Stimulated activated naive CD4-positive, alpha-beta T cell (primary cell): Measurements from ENCODE around the gene RMRP.
"Not testable (repeated sequence)": the region's sequence is repeated elsewhere in the genome, so short reads cannot be mapped to it uniquely, and the experiment has no call there.

Experiments
- DNase-seq, 6 experiments: peaks; one replicate each; lab custom pipeline; 2025; lab: John Stamatoyannopoulos, UW

The RMRP gene

GRCh38 chr9:35664531-35665470 lies 7.0 kb upstream of the RMRP start, which contains the start of gene ARHGEF39:
TSS of gene ARHGEF39 (minus strand) at chr9:35665195. CDS start at chr9:35665169, 26 bp downstream.
- peak; percentile 13 to 68 (median 47) for DNase-seq

GRCh38 chr9:35662437-35662836 lies 4.6 kb upstream of the RMRP start:
- no peak for DNase-seq

- peak in 3 of 6 experiments; percentile 11 to 29 (median 13) for DNase-seq
Measured at GRCh38 chr9:35661756-35662350, 4.0 kb upstream of the RMRP start.

- no peak for DNase-seq
Measured at GRCh38 chr9:35660966-35661415, 3.2 kb upstream of the RMRP start.

GRCh38 chr9:35659340-35659739 lies 1.5 kb upstream of the RMRP start:
- no peak for DNase-seq

- no peak for DNase-seq
Measured at GRCh38 chr9:35658968-35659220, 1.1 kb upstream of the RMRP start.

GRCh38 chr9:35658137-35658967 lies 533 bp upstream of the RMRP start, which contains the start of gene CCDC107:
TSS of gene CCDC107 (plus strand) at chr9:35658292. CDS start at chr9:35658380, 88 bp downstream.
- DNase-seq, result peak; percentile 76 to 99 (median 86)

GRCh38 chr9:35656831-35657545 lies 831 bp downstream of the RMRP start:
- DNase-seq, result peak in 1 of 6 experiments; percentile 32

GRCh38 chr9:35656348-35656747 lies 1.5 kb downstream of the RMRP start:
- DNase-seq, result no peak

GRCh38 chr9:35653611-35654010 lies 4.2 kb downstream of the RMRP start:
- DNase-seq, result no peak

- no peak for DNase-seq
Measured at GRCh38 chr9:35652829-35653209, 5.0 kb downstream of the RMRP start.

- DNase-seq, result no peak
Measured at GRCh38 chr9:35651956-35652828, 5.6 kb downstream of the RMRP start.

- DNase-seq, result peak; percentile 11 to 48 (median 33)
Measured at GRCh38 chr9:35650341-35651158, 7.3 kb downstream of the RMRP start, which contains the start of gene SIT1. TSS of gene SIT1 (minus strand) at chr9:35650931. CDS start at chr9:35650853, 78 bp downstream.

GRCh38 chr9:35649431-35650340 lies 8.1 kb downstream of the RMRP start:
- DNase-seq, result peak; percentile 29 to 73 (median 42)

- DNase-seq, result peak; percentile 85 to 96 (median 90)
Measured at GRCh38 chr9:35646533-35647265, 11.1 kb downstream of the RMRP start.

GRCh38 chr9:35646153-35646532 lies 11.7 kb downstream of the RMRP start:
- peak in 4 of 6 experiments; percentile 41 to 56 (median 49) for DNase-seq

GRCh38 chr9:35645736-35646135 lies 12.1 kb downstream of the RMRP start:
- not testable (repeated sequence) for DNase-seq

- DNase-seq, result no peak
Measured at GRCh38 chr9:35643046-35643445, 14.8 kb downstream of the RMRP start.
